Vagina (tissue), 2 donors: ENCODE results near the gene PRKAA1. TPM values are rescaled to one million over a fixed set of nuclear protein-coding genes. Genes with fewer than 3 reads are reported as not detected.
"Not testable (repeated sequence)": the region's sequence is repeated elsewhere in the genome, so short reads cannot be mapped to it uniquely, and the experiment has no call there.

ENCODE experiments used
- DNase-seq, 2 donors: peaks; one replicate each; pipeline ENCODE4 v3.0.0-alpha.2; 2017; ENCODE audit errors: extremely low spot score in 2 of 2
- H3K27ac ChIP-seq: fragments of 200-600 bp; sonication (generic); one replicate; pipeline ENCODE4 v1.5.1; 2019
- H3K27me3 ChIP-seq: fragments of 200-600 bp; sonication (generic); one replicate; pipeline ENCODE4 v1.5.1; 2019
- H3K36me3 ChIP-seq, 2 donors: fragments of 200-600 bp; sonication (generic); one replicate each; pipeline ENCODE4 v1.5.1; 2017 to 2019
- H3K4me1 ChIP-seq: fragments of 200-600 bp; sonication (generic); one replicate; pipeline ENCODE4 v1.5.1; 2019
- H3K4me3 ChIP-seq, 2 donors: fragments of 200-600 bp; sonication (generic); 1 replicate in 1 of 2; 2 replicates in 1 of 2; pipeline ENCODE4 v1.5.1; 2016 to 2019
- H3K9me3 ChIP-seq: fragments of 200-600 bp; sonication (generic); one replicate; pipeline ENCODE4 v1.5.1; 2019
- POLR2A ChIP-seq, 2 donors: fragments of 450-650 bp; IDR thresholded peaks; one replicate each; pipeline ENCODE4 v1.6.1; 2017; ENCODE audit warnings: antibody characterized with exemption in 2 of 2, mild to moderate bottlenecking in 2 of 2, moderate library complexity in 2 of 2
- POLR2AphosphoS5 ChIP-seq, 2 donors: sonication (generic); formaldehyde crosslinking; IDR thresholded peaks; one replicate each; pipeline ENCODE4 v1.9.0; 2017; ENCODE audit warnings: antibody characterized with exemption in 2 of 2, mild to moderate bottlenecking in 2 of 2, low read depth in 1 of 2; ENCODE audit not compliant: insufficient read depth in 1 of 2
- intact Hi-C: fragments of 100-400 bp; cut with DNase I; formaldehyde crosslinking; loops from one replicate; pipeline ENCODE4 v1.15.1; 2023
- total RNA-seq: library from RNA; depleted of rRNA; stranded (reverse); fragments of >200 nt; gene quantifications from one replicate; pipeline ENCODE4 v1.2.3, GENCODE V29; 2016
- TF ChIP-seq, protein P1 (sequence below), 3 experiments: fragments of 450-650 bp in 2 of 3; fragments of 200-600 bp in 1 of 3; sonication (generic) in 1 of 3; IDR thresholded peaks; one replicate each; pipeline ENCODE4 v1.5.1; 2017 to 2019; ENCODE audit warnings: antibody characterized with exemption in 3 of 3, mild to moderate bottlenecking in 2 of 3, moderate library complexity in 2 of 3

The PRKAA1 gene
- total RNA-seq, 1 donor from 2014 or later = 69.0 TPM

DNA sequence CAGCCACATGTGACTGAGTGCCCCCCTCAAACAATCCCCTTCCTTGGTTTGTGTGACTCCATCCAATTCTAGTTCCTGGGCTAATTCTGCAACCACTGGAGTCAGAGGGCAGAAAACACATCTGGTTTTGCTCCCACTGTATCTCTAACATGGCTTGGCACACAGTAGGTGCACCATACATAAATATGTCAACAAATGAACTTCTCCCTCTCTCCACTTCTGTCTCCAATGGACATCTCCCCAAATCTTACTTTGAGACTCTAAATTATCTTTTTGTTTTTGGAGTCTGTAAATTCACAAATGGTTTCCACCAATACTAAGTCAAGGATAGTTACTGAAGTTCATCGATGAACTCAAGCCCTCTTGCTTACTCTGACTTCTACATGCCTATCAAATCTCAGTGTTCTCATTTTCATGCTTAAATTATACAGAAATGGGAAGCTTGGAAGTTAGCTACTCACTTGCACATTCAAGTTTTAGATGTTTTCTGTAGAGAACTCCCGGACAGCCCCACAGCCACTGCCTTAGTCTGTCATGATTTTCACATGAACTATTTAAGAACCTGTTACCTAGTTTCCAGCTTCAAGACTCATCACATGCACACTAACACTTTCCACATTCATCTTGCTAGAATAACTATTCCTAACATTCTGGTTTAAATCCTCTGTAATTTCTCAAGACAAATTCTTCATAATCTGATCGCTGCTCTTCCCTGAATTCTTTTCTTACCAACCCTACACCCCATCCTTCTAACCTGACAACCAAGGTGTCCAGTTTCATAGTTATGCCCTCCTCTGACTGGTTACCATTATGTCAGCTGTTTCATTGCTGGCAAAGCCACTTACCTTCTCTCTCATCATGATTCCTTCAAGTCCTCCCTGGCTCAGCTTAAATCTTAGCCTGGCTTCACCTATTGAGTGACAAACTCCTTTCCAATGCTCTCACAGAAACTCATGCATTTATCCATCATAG, 30.8 kb upstream of the PRKAA1 start:
- TF ChIP-seq, protein P1, sequence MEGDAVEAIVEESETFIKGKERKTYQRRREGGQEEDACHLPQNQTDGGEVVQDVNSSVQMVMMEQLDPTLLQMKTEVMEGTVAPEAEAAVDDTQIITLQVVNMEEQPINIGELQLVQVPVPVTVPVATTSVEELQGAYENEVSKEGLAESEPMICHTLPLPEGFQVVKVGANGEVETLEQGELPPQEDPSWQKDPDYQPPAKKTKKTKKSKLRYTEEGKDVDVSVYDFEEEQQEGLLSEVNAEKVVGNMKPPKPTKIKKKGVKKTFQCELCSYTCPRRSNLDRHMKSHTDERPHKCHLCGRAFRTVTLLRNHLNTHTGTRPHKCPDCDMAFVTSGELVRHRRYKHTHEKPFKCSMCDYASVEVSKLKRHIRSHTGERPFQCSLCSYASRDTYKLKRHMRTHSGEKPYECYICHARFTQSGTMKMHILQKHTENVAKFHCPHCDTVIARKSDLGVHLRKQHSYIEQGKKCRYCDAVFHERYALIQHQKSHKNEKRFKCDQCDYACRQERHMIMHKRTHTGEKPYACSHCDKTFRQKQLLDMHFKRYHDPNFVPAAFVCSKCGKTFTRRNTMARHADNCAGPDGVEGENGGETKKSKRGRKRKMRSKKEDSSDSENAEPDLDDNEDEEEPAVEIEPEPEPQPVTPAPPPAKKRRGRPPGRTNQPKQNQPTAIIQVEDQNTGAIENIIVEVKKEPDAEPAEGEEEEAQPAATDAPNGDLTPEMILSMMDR (IDR thresholded peaks at IDR 0.05) = no peak
- TF ChIP-seq POLR2AphosphoS5 (IDR thresholded peaks at IDR 0.05; ENCODE audit: insufficient read depth in 1 of 2, low read depth in 1 of 2) (no peak), POLR2A (IDR thresholded peaks at IDR 0.05) (no peak)
- peaks cover 12% of the 10 kb centered on the region for H3K4me1 ChIP-seq
- no peaks in the 10 kb centered on the region for H3K9me3 ChIP-seq
- H3K36me3 ChIP-seq = peaks cover 0 to 66% of the 10 kb centered on the region in 2 donors
- DNase-seq = no peak
- no peak overlapping the region for H3K4me3 ChIP-seq
- H3K27ac ChIP-seq = no peak overlapping the region
- intact Hi-C loops = no loop called here
- H3K27me3 ChIP-seq = no peaks in the 10 kb centered on the region

DNA sequence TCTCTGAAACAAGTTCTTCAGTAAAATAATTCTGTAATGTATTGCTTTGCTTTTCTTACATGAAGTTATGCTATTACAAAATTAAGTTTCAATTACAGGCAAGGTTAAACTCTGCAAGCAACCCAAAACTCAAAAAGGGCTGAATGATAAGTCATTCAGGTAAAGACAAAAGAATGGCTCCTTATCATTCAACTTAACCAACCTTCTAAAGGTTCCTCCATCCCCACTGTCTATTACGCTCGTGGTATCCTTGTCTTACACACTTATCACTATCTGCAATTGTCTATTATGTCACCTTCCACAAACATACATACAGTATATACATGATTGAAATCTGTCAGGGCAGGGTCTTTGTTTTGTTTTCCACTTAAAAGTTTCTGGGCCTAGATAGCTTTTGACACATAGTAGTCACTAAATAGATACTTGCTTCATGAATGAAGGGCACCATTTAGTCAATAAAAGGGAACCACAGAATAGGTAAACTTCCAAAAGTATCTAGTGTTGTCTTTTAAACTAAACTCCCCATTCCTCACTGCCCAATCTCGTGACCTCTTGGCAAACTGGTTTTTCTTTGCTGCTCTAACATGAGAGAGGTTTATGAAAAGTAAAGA, 30.0 kb upstream of the PRKAA1 start:
- H3K27me3 ChIP-seq = no peaks in the 10 kb centered on the region

DNA sequence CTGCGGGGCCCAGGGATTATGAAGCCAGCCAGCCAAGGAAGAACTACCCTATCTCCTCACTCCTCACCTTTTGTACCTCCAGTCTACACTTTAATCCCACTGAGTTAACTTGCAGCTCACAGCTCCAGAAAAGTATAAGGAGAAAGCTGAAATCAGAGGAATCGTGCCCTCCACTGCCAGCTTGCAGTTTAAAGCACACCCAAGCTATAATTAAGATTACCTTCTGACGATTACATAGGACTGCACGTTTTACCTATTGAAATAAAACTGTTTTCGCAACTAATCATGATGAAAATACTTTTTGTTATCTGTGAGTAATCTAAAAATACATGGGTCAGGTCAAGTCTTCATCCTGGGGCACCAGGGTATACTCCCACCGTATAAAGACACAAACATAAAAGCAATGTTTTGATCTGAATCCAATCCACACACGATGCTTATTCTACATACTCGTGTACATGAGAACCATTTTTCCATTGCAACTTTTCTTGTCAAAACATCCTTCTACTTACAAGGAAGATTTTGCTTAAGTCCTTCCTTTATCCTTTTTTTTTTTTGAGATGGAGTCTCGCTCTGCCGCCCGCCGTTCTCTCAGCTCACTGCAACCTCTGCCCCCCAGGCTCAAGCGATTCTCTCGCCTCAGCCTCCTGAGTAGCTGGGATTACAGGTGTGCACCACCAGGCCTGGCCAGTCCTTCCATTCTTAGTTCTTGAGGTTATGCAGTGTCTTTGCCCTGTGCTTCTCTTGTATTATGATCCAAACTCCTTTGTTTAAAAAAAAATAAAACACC, 29.2 kb upstream of the PRKAA1 start:
- Histone ChIP-seq H3K9me3 (no peaks in the 10 kb centered on the region), H3K27ac (no peak overlapping the region), H3K27me3 (no peaks in the 10 kb centered on the region), H3K36me3 (peaks cover 0 to 55% of the 10 kb centered on the region in 2 donors), H3K4me1 (no peaks in the 10 kb centered on the region), H3K4me3 (no peak overlapping the region)
- intact Hi-C loops = no loop called here
- no peak for DNase-seq
- no peak for TF ChIP-seq POLR2A (IDR thresholded peaks at IDR 0.05)
- TF ChIP-seq, protein P1 (IDR thresholded peaks at IDR 0.05) = no peak
- TF ChIP-seq POLR2AphosphoS5 (IDR thresholded peaks at IDR 0.05; ENCODE audit: insufficient read depth in 1 of 2, low read depth in 1 of 2) = no peak

More for the DNA sequence above, 30.0 kb upstream of the PRKAA1 start:
- Histone ChIP-seq H3K36me3 (peaks cover 0 to 60% of the 10 kb centered on the region in 2 donors), H3K9me3 (no peaks in the 10 kb centered on the region), H3K4me3 (no peak overlapping the region), H3K4me1 (peaks cover 3% of the 10 kb centered on the region), H3K27ac (no peak overlapping the region)
- TF ChIP-seq POLR2AphosphoS5 (IDR thresholded peaks at IDR 0.05; ENCODE audit: insufficient read depth in 1 of 2, low read depth in 1 of 2) (no peak), POLR2A (IDR thresholded peaks at IDR 0.05) (no peak)
- TF ChIP-seq, protein P1 (IDR thresholded peaks at IDR 0.05) = no peak
- intact Hi-C loops = no loop called here
- DNase-seq = no peak

DNA sequence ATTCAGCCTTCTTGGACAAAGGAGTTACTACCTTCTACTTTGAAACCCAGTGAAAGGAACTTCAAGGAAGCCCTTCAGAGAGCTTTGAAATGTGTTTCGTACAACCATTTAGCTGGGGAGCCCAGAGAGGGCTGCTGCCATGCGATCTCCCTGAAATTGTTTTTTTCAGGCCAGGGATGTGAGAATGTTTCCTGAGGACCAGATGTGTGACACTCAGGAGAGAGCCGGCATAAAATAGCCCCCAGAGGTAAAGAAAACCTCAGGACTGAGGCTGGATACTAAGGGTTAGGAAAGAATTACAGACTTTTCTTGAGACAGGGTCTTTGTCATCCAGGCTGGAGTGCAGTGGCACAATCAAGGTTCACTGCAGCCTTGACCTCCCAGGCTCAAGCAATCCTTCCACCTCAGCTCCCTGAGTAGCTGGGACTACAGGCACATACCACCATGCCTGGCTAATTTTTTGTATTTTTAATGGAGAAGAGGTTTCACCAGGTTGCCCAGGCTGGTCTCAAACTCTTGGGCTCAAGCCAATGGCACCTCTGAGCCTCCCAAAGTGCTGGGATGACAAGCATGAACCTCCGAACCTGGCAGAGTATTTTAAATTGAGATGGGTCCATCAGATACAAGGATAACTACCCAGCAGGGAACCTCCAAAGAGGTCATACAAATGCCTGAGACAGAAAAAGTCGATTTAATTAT, 28.5 kb upstream of the PRKAA1 start:
- no peak for DNase-seq
- peaks cover 0 to 48% of the 10 kb centered on the region in 2 donors for H3K36me3 ChIP-seq

DNA sequence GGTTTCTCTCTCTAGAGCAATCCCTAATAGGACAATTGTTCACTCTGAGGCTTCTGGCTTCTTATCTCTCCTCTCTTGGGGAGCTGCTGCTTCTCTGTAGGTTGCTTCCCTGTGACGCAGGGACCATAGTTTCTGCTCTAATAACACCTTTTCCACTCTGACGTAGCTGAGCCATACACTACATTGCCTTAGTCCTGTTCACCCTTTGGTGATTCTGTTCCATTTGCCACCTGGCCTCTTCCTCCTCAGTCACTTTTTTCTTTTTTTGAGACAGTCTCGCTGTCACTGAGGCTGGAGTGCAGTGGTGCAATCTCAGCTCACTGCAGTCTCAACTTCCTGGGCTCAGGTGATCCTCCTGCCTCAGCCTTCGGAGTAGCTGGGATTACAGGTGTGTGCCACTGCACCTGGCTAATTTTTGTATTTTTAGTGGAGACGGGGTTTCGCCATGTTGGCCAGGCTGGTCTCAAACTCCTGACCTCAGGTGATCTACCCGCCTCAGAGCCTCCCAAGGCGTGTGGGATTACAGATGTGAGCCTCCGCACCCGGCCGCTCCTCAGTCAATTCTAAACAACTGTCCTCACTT, 27.4 kb upstream of the PRKAA1 start:
- H3K9me3 ChIP-seq, intact Hi-C loops, H3K27me3 ChIP-seq, H3K27ac ChIP-seq, H3K4me3 ChIP-seq, DNase-seq, H3K4me1 ChIP-seq: not testable (repeated sequence)
- peaks cover 0 to 37% of the 10 kb centered on the region in 2 donors for H3K36me3 ChIP-seq

More for the DNA sequence above, 28.5 kb upstream of the PRKAA1 start:
- Histone ChIP-seq H3K27ac (no peak overlapping the region), H3K4me3 (no peak overlapping the region), H3K9me3 (no peaks in the 10 kb centered on the region), H3K27me3 (no peaks in the 10 kb centered on the region), H3K4me1 (no peaks in the 10 kb centered on the region)
- TF ChIP-seq, protein P1 (IDR thresholded peaks at IDR 0.05) = no peak
- TF ChIP-seq POLR2A (IDR thresholded peaks at IDR 0.05) (no peak), POLR2AphosphoS5 (IDR thresholded peaks at IDR 0.05; ENCODE audit: insufficient read depth in 1 of 2, low read depth in 1 of 2) (no peak)
- intact Hi-C loops = no loop called here
